ENCODE results near the gene HORMAD2. TPM values are rescaled to one million over a fixed set of nuclear protein-coding genes. Genes with fewer than 3 reads are reported as not detected.

The HORMAD2 gene
- total and polyA plus RNA-seq, 4 donors: 0.02 to 0.46 TPM; not detected in 2

DNA sequence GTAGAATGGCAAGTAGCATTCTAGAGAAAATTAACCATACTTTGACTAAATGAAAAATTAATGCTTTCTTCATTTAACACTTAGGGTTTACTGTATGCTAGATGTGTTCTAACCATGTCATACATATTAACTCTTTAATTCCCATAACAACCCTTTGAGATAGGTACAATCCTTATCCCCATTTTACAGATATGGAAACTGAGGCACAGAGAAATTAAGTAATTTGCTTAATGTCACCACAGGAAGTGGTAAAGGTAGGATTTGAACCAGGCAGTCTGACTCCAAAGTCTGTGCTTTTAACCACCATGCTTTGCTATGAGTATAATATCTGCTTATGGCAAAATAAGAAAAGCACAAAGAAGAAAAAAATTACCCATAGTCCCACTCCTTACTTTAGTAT, 106.8 kb downstream of the HORMAD2 start:
- H3K27me3 ChIP-seq (ENCODE audit: control insufficient read depth in 3 of 3, insufficient read depth in 3 of 3, low read length in 2 of 3): no peaks in the 10 kb centered on the region
- H3K27ac ChIP-seq (ENCODE audit: low read depth in 1 of 2, low read length in 1 of 2): no peak overlapping the region
- TF ChIP-seq, protein P1, sequence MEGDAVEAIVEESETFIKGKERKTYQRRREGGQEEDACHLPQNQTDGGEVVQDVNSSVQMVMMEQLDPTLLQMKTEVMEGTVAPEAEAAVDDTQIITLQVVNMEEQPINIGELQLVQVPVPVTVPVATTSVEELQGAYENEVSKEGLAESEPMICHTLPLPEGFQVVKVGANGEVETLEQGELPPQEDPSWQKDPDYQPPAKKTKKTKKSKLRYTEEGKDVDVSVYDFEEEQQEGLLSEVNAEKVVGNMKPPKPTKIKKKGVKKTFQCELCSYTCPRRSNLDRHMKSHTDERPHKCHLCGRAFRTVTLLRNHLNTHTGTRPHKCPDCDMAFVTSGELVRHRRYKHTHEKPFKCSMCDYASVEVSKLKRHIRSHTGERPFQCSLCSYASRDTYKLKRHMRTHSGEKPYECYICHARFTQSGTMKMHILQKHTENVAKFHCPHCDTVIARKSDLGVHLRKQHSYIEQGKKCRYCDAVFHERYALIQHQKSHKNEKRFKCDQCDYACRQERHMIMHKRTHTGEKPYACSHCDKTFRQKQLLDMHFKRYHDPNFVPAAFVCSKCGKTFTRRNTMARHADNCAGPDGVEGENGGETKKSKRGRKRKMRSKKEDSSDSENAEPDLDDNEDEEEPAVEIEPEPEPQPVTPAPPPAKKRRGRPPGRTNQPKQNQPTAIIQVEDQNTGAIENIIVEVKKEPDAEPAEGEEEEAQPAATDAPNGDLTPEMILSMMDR (IDR thresholded peaks at IDR 0.05; ENCODE audit: control extremely low read depth, extremely low read depth): no peak
- no peak overlapping the region for H3K9ac ChIP-seq (ENCODE audit: insufficient read depth in 1 of 2, low read length in 2 of 2)
- no peaks in the 10 kb centered on the region for H3K9me3 ChIP-seq (ENCODE audit: control insufficient read depth in 4 of 4, insufficient read depth in 3 of 4, low read length in 3 of 4)
- no peak overlapping the region for H3K4me3 ChIP-seq
- H3K4me1 ChIP-seq (ENCODE audit: control insufficient read depth in 5 of 5, insufficient read depth in 5 of 5, low read length in 5 of 5): peaks cover 0 to 43% (median 5%) of the 10 kb centered on the region in 5 donors
- H3K36me3 ChIP-seq (ENCODE audit: control insufficient read depth in 4 of 4, insufficient read depth in 4 of 4, low read length in 4 of 4): no peaks in the 10 kb centered on the region
- ATAC-seq (ENCODE audit: insufficient read depth, low FRiP score) (no peak), DNase-seq (no peak)

DNA sequence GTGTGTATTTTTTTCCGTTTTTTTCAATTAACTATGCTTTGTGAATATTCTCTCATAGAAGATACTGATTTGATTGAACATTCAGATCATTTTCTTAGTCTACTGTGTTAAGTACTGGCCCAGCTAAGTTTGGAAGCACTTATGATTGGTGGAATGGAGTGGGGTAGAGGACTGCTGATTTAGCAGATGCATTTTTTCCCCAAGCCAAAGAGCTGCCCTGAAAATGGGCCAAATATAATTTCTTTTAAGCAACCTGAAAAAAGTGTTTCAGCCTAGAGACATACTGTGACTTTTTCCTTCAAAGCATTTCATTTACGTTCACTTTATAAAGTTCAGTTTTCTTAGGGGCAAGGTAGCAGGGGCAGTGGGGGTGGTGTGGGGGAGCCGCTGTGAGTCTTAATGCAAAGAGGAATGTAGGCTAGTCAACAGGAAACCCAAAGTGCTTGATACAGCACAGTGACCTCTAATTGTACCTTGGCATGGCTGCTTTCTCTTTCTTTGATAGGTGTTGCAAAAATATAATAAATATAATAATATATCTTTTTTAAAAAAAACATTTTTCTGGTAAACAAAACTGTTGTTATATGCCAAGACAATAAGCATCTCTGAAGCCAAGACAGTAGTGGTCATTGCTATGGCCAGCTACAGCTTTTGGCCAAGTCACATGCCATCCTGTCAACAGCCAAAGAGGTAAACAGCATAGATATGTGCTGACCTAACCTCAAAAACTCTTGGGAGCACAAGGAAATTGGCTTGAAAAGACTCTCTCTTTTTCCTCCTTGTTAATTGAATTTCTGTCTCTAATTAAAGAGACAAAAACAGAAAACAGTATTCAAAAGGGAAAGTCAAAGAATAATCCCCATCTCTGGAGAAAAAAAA, 107.5 kb downstream of the HORMAD2 start:
- H3K27ac ChIP-seq (ENCODE audit: low read depth in 1 of 2, low read length in 1 of 2): no peak overlapping the region
- H3K36me3 ChIP-seq (ENCODE audit: control insufficient read depth in 4 of 4, insufficient read depth in 4 of 4, low read length in 4 of 4): no peaks in the 10 kb centered on the region
- ATAC-seq (ENCODE audit: insufficient read depth, low FRiP score): no peak

DNA sequence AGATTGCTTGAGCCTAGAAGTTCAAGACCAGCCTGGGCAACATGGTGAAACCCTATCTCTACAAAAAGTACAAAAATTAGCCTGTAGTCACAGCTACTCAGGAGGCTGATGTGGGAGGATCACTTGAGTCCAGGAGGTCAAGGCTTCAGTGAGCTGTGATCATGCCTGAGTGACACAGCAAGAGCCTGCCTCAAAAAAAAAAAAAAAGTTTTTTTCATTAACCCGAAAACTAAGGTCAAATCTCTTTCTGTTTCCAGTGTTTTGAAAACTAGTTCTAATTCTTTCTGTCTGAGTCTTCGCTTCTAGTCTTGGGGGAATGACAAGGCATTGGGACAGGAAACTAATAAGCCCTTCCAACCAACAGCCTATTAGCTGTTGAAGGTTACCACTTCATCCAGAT, 108.6 kb downstream of the HORMAD2 start:
- Histone ChIP-seq H3K27me3 (ENCODE audit: control insufficient read depth in 3 of 3, insufficient read depth in 3 of 3, low read length in 2 of 3) (no peaks in the 10 kb centered on the region), H3K4me1 (ENCODE audit: control insufficient read depth in 5 of 5, insufficient read depth in 5 of 5, low read length in 5 of 5) (peaks cover 0 to 29% (median 5%) of the 10 kb centered on the region in 5 donors), H3K9me3 (ENCODE audit: control insufficient read depth in 4 of 4, insufficient read depth in 3 of 4, low read length in 3 of 4) (no peaks in the 10 kb centered on the region), H3K36me3 (ENCODE audit: control insufficient read depth in 4 of 4, insufficient read depth in 4 of 4, low read length in 4 of 4) (no peaks in the 10 kb centered on the region), H3K27ac (ENCODE audit: low read depth in 1 of 2, low read length in 1 of 2) (no peak overlapping the region), H3K9ac (ENCODE audit: insufficient read depth in 1 of 2, low read length in 2 of 2) (no peak overlapping the region), H3K4me3 (no peak overlapping the region)
- ATAC-seq (ENCODE audit: insufficient read depth, low FRiP score) (no peak), DNase-seq (no peak)
- TF ChIP-seq, protein P1 (IDR thresholded peaks at IDR 0.05; ENCODE audit: control extremely low read depth, extremely low read depth): no peak
- 96 to 100% methylated on average over 2 of the region's 2 CpGs for WGBS, 2 donors

More for the DNA sequence above, 107.5 kb downstream of the HORMAD2 start:
- TF ChIP-seq, protein P1 (IDR thresholded peaks at IDR 0.05; ENCODE audit: control extremely low read depth, extremely low read depth): no peak
- Histone ChIP-seq H3K9ac (ENCODE audit: insufficient read depth in 1 of 2, low read length in 2 of 2) (no peak overlapping the region), H3K4me3 (no peak overlapping the region), H3K4me1 (ENCODE audit: control insufficient read depth in 5 of 5, insufficient read depth in 5 of 5, low read length in 5 of 5) (peaks cover 0 to 37% (median 5%) of the 10 kb centered on the region in 5 donors), H3K9me3 (ENCODE audit: control insufficient read depth in 4 of 4, insufficient read depth in 3 of 4, low read length in 3 of 4) (no peaks in the 10 kb centered on the region), H3K27me3 (ENCODE audit: control insufficient read depth in 3 of 3, insufficient read depth in 3 of 3, low read length in 2 of 3) (no peaks in the 10 kb centered on the region)
- peak in 2 of 3 donors; percentile 59 to 62 for DNase-seq
- 68 to 81% methylated on average over 3 of the region's 3 CpGs for WGBS, 2 donors
